K562 (cell line): Measurements from ENCODE around the gene ERCC6. TPM values are rescaled to one million over a fixed set of nuclear protein-coding genes. Genes with fewer than 3 reads are reported as not detected.

Experiments used
- ATAC-seq: fragments of 200-7000 bp; cut with Tn5 transposase; 3 replicates; pipeline ENCODE4 v1.9.1; 2020; ENCODE audit warnings: moderate library complexity
- BruUV-seq: library from RNA; stranded (reverse); fragments of 400-500 nt; replicated peaks from 2 replicates; lab custom pipeline; 2021; lab: Mats Ljungman, UMichigan
- CTCF ChIA-PET: fragments of 300-600 bp; formaldehyde crosslinking; extraction: SDS; loops from one replicate; lab custom pipeline; 2021; ENCODE audit warnings: low intra/inter-chr PET ratio; lab: Yijun Ruan, JAX
- POLR2A ChIA-PET: fragments of 300-600, 350-650 bp; sonication (Branson Sonifier 250); formaldehyde crosslinking; extraction: SDS; loops from one replicate; lab custom pipeline; 2021; ENCODE audit warnings: antibody characterized with exemption, inconsistent platforms; lab: Yijun Ruan, JAX
- DNase-seq, 4 experiments: peaks; one replicate each; pipeline versions ENCODE4 v3.0.0 to v3.0.0-alpha.2; 2011 to 2018; ENCODE audit warnings: low spot score in 3 of 4, mixed read lengths in 3 of 4; ENCODE audit errors: extremely low read depth in 1 of 4
- FAIRE-seq: peaks from 2 replicates; lab custom pipeline; 2011; peaks lifted over from hg19 to GRCh38; lab: Jason Lieb, UNC
- H2AFZ ChIP-seq: 2 replicates; pipeline ENCODE4 v1.6.0; 2011; ENCODE audit warnings: low read depth, low read length, control low read depth, inconsistent platforms
- H3K27ac ChIP-seq: fragments of 200-600 bp; 3 replicates; pipeline ENCODE4 v1.8.0; 2011; ENCODE audit warnings: low read depth, mild to moderate bottlenecking, control low read depth, inconsistent platforms, low read length, moderate library complexity, mixed read lengths; ENCODE audit errors: extremely low read depth
- H3K27me3 ChIP-seq, 2 experiments: fragments of 300-600 bp in 1 of 2; 2 replicates in 1 of 2; 3 replicates in 1 of 2; pipeline versions ENCODE4 v1.6.0 to v1.8.0; 2011; ENCODE audit warnings: inconsistent platforms in 2 of 2, low read length in 2 of 2, mild to moderate bottlenecking in 1 of 2, mixed read lengths in 1 of 2, moderate library complexity in 1 of 2; ENCODE audit not compliant: control insufficient read depth in 2 of 2, insufficient read depth in 2 of 2
- H3K36me3 ChIP-seq: fragments of 300-600 bp; 3 replicates; pipeline ENCODE4 v1.8.0; 2011; ENCODE audit warnings: mild to moderate bottlenecking, low read length, inconsistent platforms; ENCODE audit not compliant: control insufficient read depth, insufficient read depth
- H3K4me1 ChIP-seq, 2 experiments: fragments of 200-600 bp in 1 of 2; replicated peaks in 1 of 2; 2 replicates in 1 of 2; 3 replicates in 1 of 2; pipeline versions ENCODE4 v1.5.1 to v1.8.0; 2011; ENCODE audit warnings: inconsistent platforms in 2 of 2, low read length in 2 of 2, mild to moderate bottlenecking in 1 of 2, mixed read lengths in 1 of 2, moderate library complexity in 1 of 2; ENCODE audit not compliant: control insufficient read depth in 2 of 2, insufficient read depth in 2 of 2
- H3K4me2 ChIP-seq: 2 replicates; pipeline ENCODE4 v1.6.1; 2011; ENCODE audit warnings: low read length, control low read depth, inconsistent platforms, mixed read lengths; ENCODE audit not compliant: insufficient read depth
- H3K4me3 ChIP-seq: fragments of 200-600 bp; sonication (generic), shearing (Covaris generic); 2 replicates; pipeline ENCODE4 v1.5.1; 2016; ENCODE audit warnings: control low read depth, inconsistent platforms
- H3K79me2 ChIP-seq: fragments of 200-600 bp; 3 replicates; pipeline ENCODE4 v1.8.0; 2011; ENCODE audit warnings: low read length, inconsistent platforms; ENCODE audit not compliant: control insufficient read depth, insufficient read depth
- H3K9ac ChIP-seq, 2 experiments: 2 replicates each; pipeline versions ENCODE4 v1.6.0 to v1.6.1; 2011; ENCODE audit warnings: low read depth in 2 of 2, low read length in 2 of 2, control low read depth in 1 of 2, inconsistent platforms in 1 of 2, mild to moderate bottlenecking in 1 of 2, mixed read lengths in 1 of 2; ENCODE audit not compliant: insufficient read depth in 1 of 2
- H3K9me1 ChIP-seq: one replicate; pipeline ENCODE4 v1.6.0; 2011; ENCODE audit warnings: inconsistent platforms, mild to moderate bottlenecking, low read length, moderate library complexity; ENCODE audit not compliant: control insufficient read depth, insufficient read depth
- H3K9me3 ChIP-seq: replicated peaks from 2 replicates; pipeline ENCODE4 v1.5.1; 2011; ENCODE audit warnings: low read depth, low read length, inconsistent platforms; ENCODE audit not compliant: control insufficient read depth, insufficient read depth
- H4K20me1 ChIP-seq: replicated peaks from 2 replicates; pipeline ENCODE4 v1.6.1; 2011; ENCODE audit warnings: low read length, inconsistent platforms, mixed read lengths; ENCODE audit not compliant: control insufficient read depth, insufficient read depth
- WGBS: fragments of 100-300 bp; shearing (Covaris generic); methylation state at CpG from one replicate; pipeline ENCODE4 v1.1.6; 2016; ENCODE audit warnings: low coverage, mixed read lengths; ENCODE audit not compliant: insufficient coverage; ENCODE audit errors: missing lambda C conversion rate; 5-methylcytosine and 5-hydroxymethylcytosine counted together
- in situ Hi-C: fragments of 300-500 bp; cut with MboI; formaldehyde crosslinking; loops from 4 replicates; pipeline ENCODE4 v1.15.0; 2018; ENCODE audit warnings: inconsistent platforms, mixed read lengths
- intact Hi-C: fragments of 100-400 bp; cut with micrococcal nuclease; formaldehyde crosslinking; loops from 2 replicates; pipeline ENCODE4 v1.14.2; 2022
- polyA plus RNA-seq, 8 experiments: library from polyadenylated mRNA; depleted of rRNA in 4 of 8; stranded (reverse) in 5 of 8; unstranded in 3 of 8; fragments of >200 nt; fragmentation: Nextera tagmentation in 2 of 8; fragmentation: Illumina TruSeq in 1 of 8; extraction: Ambion mirVana in 2 of 8; extraction: Trizol in 1 of 8; gene quantifications; 2 replicates each; pipeline versions ENCODE4 v1.2.1 to v1.2.3, GENCODE V29; 2011 to 2014; ENCODE audit warnings: inconsistent platforms in 1 of 8, missing spikeins in 1 of 8
- total RNA-seq, 7 experiments: library from RNA; depleted of rRNA in 6 of 7; stranded (reverse); fragments of >200 nt in 6 of 7; fragmentation: Illumina TruSeq in 2 of 7; extraction: Trizol in 2 of 7; gene quantifications; 2 replicates each; pipeline versions ENCODE4 v1.2.1 to v1.2.3, GENCODE V29; 2011 to 2021; ENCODE audit warnings: low replicate concordance in 1 of 7
- TF ChIP-seq, protein P1 (sequence below): fragments of 250-450 bp; sonication (Bioruptor Pico); IDR thresholded peaks from 2 replicates; pipeline ENCODE4 v1.6.1; 2021; ENCODE audit warnings: mild to moderate bottlenecking
- TF ChIP-seq, protein P2 (sequence below): sonication (generic); formaldehyde crosslinking; IDR thresholded peaks from 2 replicates; pipeline ENCODE4 v1.5.0; 2020; ENCODE audit warnings: missing genetic modification reagents
- TF ChIP-seq, protein P3 (sequence below), 2 experiments: IDR thresholded peaks; 2 replicates each; pipeline ENCODE4 v1.6.1; 2011; ENCODE audit warnings: borderline replicate concordance in 1 of 2, control low read depth in 1 of 2, low read depth in 1 of 2, low read length in 1 of 2, mild to moderate bottlenecking in 1 of 2, mixed read lengths in 1 of 2, moderate library complexity in 1 of 2; ENCODE audit not compliant: insufficient read depth in 1 of 2, insufficient read length in 1 of 2, poor library complexity in 1 of 2, severe bottlenecking in 1 of 2; ENCODE audit errors: extremely low read depth in 1 of 2
- TF ChIP-seq, protein P4 (sequence below): fragments of 450-650 bp; formaldehyde crosslinking; IDR thresholded peaks from 2 replicates; pipeline ENCODE4 v1.4.0; 2022; ENCODE audit warnings: mild to moderate bottlenecking, moderate library complexity

Gene ERCC6
- total and polyA plus RNA-seq, 9 of the 15 experiments (the other 6 are each of a cell fraction or from before 2014, with no cell fraction given), result 7.8 to 17.7 (median 11.8) TPM

DNA sequence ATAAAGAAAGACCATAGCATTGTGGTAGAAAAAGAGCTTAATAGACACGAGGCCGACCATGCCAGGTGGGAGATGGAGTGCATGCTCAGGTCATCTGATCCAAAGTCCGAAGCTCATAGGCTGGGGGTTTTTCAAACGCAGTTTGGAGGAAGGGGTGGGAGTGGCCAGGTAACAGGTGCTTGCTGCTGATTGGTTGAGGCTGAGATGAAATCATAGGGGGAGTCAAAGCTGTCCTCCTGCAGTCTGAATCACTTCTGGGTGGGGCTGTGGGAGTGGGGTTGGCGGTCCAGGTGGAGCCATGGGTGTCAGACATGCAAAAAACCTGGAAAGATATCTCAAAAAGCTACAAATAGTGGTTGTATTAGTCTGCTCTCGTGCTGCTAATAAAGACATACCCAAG lies 2.8 kb upstream of the ERCC6 start:
- Histone ChIP-seq H3K4me3 (no peak overlapping the region), H3K79me2 (peaks cover 12% of the 10 kb centered on the region), H3K4me2 (no peak overlapping the region), H3K4me1 (peaks cover 20 to 27% of the 10 kb centered on the region in 2 experiments; a peak in 4 of 5 replicates), H3K9ac (no peak overlapping the region), H4K20me1 (no peaks in the 10 kb centered on the region), H3K36me3 (no peaks in the 10 kb centered on the region), H3K27ac (no peak overlapping the region), H2AFZ (no peak overlapping the region), H3K27me3 (no peaks in the 10 kb centered on the region), H3K9me3 (peaks cover 6% of the 10 kb centered on the region; the same call in 1 of the 2 replicates), H3K9me1 (no peaks in the 10 kb centered on the region)
- ChIA-PET POLR2A (no interaction called here), CTCF (no interaction called here)
- TF ChIP-seq, protein P1, sequence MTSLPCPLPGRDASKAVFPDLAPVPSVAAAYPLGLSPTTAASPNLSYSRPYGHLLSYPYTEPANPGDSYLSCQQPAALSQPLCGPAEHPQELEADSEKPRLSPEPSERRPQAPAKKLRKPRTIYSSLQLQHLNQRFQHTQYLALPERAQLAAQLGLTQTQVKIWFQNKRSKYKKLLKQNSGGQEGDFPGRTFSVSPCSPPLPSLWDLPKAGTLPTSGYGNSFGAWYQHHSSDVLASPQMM, result no peak
- TF ChIP-seq, protein P2, sequence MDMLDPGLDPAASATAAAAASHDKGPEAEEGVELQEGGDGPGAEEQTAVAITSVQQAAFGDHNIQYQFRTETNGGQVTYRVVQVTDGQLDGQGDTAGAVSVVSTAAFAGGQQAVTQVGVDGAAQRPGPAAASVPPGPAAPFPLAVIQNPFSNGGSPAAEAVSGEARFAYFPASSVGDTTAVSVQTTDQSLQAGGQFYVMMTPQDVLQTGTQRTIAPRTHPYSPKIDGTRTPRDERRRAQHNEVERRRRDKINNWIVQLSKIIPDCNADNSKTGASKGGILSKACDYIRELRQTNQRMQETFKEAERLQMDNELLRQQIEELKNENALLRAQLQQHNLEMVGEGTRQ (CRISPR knock-in tag), result 0 out of 2 replicates have a peak, but pooled peaks have one; percentile 5
- TF ChIP-seq, protein P3, sequence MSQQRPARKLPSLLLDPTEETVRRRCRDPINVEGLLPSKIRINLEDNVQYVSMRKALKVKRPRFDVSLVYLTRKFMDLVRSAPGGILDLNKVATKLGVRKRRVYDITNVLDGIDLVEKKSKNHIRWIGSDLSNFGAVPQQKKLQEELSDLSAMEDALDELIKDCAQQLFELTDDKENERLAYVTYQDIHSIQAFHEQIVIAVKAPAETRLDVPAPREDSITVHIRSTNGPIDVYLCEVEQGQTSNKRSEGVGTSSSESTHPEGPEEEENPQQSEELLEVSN (IDR thresholded peaks at IDR 0.05; ENCODE audit: borderline replicate concordance in 1 of 2, extremely low read depth in 1 of 2, insufficient read depth in 1 of 2, insufficient read length in 1 of 2, low read depth in 1 of 2, low read length in 1 of 2, poor library complexity in 1 of 2, severe bottlenecking in 1 of 2), result peak in 1 of 2 experiments; percentile 20
- TF ChIP-seq, protein P4, sequence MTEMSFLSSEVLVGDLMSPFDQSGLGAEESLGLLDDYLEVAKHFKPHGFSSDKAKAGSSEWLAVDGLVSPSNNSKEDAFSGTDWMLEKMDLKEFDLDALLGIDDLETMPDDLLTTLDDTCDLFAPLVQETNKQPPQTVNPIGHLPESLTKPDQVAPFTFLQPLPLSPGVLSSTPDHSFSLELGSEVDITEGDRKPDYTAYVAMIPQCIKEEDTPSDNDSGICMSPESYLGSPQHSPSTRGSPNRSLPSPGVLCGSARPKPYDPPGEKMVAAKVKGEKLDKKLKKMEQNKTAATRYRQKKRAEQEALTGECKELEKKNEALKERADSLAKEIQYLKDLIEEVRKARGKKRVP, result no peak
- no TSS peak for BruUV-seq
- in situ Hi-C loops (no loop called here), intact Hi-C loops (no loop called here)
- ATAC-seq, result no peak
- no peak for FAIRE-seq
- WGBS, result 24% methylated on average over 6 of the region's 6 CpGs
- peak; percentile 31 to 56 (median 44) for DNase-seq
